ENCODE data around the gene HMGXB4.

- TF ChIP-seq, protein P1, sequence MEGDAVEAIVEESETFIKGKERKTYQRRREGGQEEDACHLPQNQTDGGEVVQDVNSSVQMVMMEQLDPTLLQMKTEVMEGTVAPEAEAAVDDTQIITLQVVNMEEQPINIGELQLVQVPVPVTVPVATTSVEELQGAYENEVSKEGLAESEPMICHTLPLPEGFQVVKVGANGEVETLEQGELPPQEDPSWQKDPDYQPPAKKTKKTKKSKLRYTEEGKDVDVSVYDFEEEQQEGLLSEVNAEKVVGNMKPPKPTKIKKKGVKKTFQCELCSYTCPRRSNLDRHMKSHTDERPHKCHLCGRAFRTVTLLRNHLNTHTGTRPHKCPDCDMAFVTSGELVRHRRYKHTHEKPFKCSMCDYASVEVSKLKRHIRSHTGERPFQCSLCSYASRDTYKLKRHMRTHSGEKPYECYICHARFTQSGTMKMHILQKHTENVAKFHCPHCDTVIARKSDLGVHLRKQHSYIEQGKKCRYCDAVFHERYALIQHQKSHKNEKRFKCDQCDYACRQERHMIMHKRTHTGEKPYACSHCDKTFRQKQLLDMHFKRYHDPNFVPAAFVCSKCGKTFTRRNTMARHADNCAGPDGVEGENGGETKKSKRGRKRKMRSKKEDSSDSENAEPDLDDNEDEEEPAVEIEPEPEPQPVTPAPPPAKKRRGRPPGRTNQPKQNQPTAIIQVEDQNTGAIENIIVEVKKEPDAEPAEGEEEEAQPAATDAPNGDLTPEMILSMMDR (IDR thresholded peaks at IDR 0.05) = no peak
- no peak for TF ChIP-seq EP300 (IDR thresholded peaks at IDR 0.05)
- no peak for TF ChIP-seq POLR2A (IDR thresholded peaks at IDR 0.05)
- no peak for TF ChIP-seq POLR2AphosphoS5 (IDR thresholded peaks at IDR 0.05)
Observed at GRCh38 chr22:35305525-35306070, 48.3 kb downstream of the HMGXB4 start.

Measured in suprapubic skin (tissue), 4 donors.